Activated naive CD8-positive, alpha-beta T cell treated with anti-CD3 and anti-CD28 coated beads for 36 hours (primary cell): ENCODE data around the gene SSBP3. TPM values are rescaled to one million over a fixed set of nuclear protein-coding genes. Genes with fewer than 3 reads are reported as not detected.
"Not testable (repeated sequence)": the region's sequence is repeated elsewhere in the genome, so short reads cannot be mapped to it uniquely, and the experiment has no call there.

Experiments used
- DNase-seq: peaks from one replicate; pipeline ENCODE4 v3.0.0; 2021
- H3K27ac Mint-ChIP-seq: one replicate; pipeline ENCODE4 v1.8.0; 2022; ENCODE audit warnings: mild to moderate bottlenecking, moderate library complexity, mixed read lengths
- H3K27me3 Mint-ChIP-seq: one replicate; pipeline ENCODE4 v1.8.0; 2022; ENCODE audit warnings: mild to moderate bottlenecking, mixed read lengths
- H3K36me3 Mint-ChIP-seq: one replicate; pipeline ENCODE4 v1.8.0; 2021; ENCODE audit warnings: mild to moderate bottlenecking, mixed read lengths
- H3K4me1 Mint-ChIP-seq: one replicate; pipeline ENCODE4 v1.8.0; 2021; ENCODE audit warnings: mixed read lengths
- H3K4me3 Mint-ChIP-seq: one replicate; pipeline ENCODE4 v1.8.0; 2022; ENCODE audit warnings: mild to moderate bottlenecking, moderate library complexity, mixed read lengths
- H3K9me3 Mint-ChIP-seq: one replicate; pipeline ENCODE4 v1.8.0; 2022; ENCODE audit warnings: mixed read lengths
- total RNA-seq, 2 experiments: library from RNA; stranded (reverse); gene quantifications; one replicate each; pipeline ENCODE4 v1.2.3, GENCODE V29; 2021

The SSBP3 gene
- total RNA-seq, 2 experiments from 2014 or later = 62.8 to 65.4 TPM

DNA sequence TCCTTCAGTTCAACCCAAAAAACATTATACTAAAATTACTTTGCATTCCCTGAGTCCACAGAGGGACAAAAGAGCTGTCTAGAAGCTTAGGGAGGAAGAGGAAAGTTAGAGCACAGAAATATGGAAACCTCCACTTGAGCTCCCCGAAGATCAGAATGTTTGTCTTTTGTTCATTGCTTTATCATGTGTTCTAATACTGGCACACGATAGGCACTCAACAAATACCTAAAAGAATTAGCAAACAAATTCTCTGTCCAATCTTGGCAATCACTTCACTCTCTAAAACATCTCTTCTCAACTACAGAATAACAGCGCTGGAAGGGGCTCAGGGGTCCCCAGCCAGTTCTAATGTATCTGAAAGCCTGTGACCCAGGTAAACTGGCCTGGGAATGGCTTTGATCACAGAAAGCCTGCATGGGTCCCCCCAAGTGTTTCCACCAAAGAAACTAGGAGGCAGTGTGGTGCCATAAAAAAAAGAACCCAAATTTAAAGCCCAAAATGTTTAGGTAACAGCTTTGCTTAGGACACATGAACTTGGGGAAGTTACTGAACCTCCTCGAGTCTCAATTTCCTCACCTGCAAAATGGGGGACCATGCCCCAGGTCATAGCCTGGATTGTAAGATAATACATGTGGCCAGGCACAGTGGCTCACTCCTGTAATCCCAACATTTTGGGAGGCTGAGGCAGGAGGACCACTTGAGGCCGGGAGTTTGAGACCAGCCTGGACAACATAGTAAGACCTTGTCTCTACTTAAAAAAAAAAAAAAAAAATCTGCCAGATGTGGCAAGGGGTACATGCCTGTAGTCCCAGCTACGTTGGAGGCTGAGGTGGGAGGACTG, 45.8 kb downstream of the SSBP3 start:
- H3K27ac Mint-ChIP-seq = no peak overlapping the region
- H3K36me3 Mint-ChIP-seq = peaks cover 7% of the 10 kb centered on the region
- H3K9me3 Mint-ChIP-seq = no peaks in the 10 kb centered on the region
- H3K4me3 Mint-ChIP-seq = no peak overlapping the region
- DNase-seq = no peak
- peaks cover 85% of the 10 kb centered on the region for H3K4me1 Mint-ChIP-seq
- H3K27me3 Mint-ChIP-seq = no peaks in the 10 kb centered on the region

DNA sequence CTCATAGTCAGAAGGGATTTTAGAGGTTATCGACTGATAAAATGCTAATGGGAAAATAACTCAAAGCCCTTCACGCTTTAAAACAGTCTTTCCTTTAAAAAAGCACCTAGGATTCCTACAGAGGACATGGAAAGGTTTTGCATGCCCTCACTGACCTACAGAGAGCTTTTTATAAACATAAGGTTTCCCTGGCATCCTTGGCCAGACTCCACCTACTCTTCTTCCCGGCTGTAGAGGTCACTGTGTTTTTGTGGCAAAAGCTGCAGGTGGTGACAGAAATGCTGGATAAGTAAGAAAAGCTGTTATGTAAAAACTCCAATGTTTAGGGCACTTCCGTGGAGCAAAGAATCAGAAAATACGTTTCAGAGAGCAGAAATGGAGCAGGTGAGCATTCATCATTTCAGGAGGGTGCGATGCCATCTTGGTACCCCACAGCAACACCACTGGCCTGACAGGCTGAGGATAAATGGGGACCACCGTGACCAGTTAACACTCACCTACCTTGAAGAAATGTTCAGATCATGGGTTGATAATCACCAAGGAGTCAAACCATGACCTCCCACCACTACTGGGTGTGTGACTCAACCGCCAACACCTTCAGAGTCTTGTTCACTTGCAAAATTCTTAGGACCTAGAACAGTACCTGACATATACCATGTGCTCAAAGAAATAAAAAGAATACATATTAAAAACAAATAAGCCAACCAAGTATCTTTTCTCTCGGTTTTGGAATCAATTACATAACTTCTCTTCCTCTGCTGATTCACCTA, 46.6 kb downstream of the SSBP3 start:
- no peaks in the 10 kb centered on the region for H3K27me3 Mint-ChIP-seq
- H3K9me3 Mint-ChIP-seq = no peaks in the 10 kb centered on the region
- peak overlapping the region; percentile 47 for H3K27ac Mint-ChIP-seq
- H3K4me1 Mint-ChIP-seq = peaks cover 88% of the 10 kb centered on the region
- no peak overlapping the region for H3K4me3 Mint-ChIP-seq
- DNase-seq = no peak
- H3K36me3 Mint-ChIP-seq = peaks cover 7% of the 10 kb centered on the region

DNA sequence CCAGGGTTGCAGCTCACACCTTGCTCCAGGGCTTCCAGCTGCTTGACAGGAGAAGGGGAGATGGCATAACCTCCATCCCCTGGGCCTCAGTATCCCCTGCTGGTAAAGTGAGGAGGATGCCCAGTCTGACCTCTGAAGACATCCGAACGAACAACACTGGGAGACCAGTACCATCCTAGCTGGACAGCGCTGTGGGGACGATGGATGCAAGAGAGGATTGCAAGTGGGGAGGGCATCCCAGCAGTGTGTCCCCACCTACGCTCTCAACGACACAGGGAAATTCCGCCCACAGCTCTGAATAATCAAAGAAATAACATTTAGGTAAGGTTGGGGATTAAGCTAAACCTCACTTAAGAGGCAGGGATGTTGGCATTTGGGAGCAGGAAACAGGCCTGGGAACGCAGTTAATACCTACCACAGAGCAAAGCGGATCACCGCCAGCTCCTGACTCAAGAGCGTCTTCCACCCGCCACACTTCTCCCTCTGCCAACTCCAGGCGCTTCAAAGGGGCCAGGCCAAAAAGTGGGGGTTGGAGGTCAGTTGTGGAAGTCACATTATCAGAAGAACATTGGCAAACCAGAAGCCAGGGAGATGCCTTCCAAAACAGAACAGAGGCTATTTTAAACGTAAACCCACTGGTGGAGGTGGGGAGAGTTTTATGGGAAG, 47.6 kb downstream of the SSBP3 start:
- peaks cover 87% of the 10 kb centered on the region for H3K4me1 Mint-ChIP-seq
- peak overlapping the region; percentile 43 for H3K27ac Mint-ChIP-seq
- no peaks in the 10 kb centered on the region for H3K9me3 Mint-ChIP-seq
- peaks cover 7% of the 10 kb centered on the region for H3K36me3 Mint-ChIP-seq
- DNase-seq = no peak
- H3K4me3 Mint-ChIP-seq = no peak overlapping the region
- H3K27me3 Mint-ChIP-seq = no peaks in the 10 kb centered on the region

DNA sequence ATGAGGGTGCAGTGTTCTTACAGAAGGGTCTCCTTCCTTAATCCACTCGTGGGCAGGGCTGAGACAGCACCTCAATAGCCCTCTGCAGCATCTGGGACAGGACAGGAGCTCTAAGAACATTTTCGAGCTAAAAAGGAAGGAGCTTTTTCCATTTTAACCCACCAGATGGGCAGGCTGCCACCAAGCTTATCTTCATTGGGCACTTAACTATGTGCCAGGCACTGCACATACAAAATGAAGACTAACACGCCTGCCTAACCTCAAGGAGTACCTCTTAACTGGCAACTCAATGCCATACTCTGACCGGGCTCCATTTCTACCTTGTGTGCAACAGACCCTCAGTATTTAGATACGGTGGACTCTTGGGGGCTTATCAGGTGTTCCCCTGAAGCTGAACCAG, 48.2 kb downstream of the SSBP3 start:
- H3K27ac Mint-ChIP-seq = peak overlapping the region; percentile 19
- peaks cover 7% of the 10 kb centered on the region for H3K36me3 Mint-ChIP-seq
- peaks cover 84% of the 10 kb centered on the region for H3K4me1 Mint-ChIP-seq
- H3K9me3 Mint-ChIP-seq = no peaks in the 10 kb centered on the region
- H3K27me3 Mint-ChIP-seq = no peaks in the 10 kb centered on the region
- H3K4me3 Mint-ChIP-seq = no peak overlapping the region
- DNase-seq = no peak

DNA sequence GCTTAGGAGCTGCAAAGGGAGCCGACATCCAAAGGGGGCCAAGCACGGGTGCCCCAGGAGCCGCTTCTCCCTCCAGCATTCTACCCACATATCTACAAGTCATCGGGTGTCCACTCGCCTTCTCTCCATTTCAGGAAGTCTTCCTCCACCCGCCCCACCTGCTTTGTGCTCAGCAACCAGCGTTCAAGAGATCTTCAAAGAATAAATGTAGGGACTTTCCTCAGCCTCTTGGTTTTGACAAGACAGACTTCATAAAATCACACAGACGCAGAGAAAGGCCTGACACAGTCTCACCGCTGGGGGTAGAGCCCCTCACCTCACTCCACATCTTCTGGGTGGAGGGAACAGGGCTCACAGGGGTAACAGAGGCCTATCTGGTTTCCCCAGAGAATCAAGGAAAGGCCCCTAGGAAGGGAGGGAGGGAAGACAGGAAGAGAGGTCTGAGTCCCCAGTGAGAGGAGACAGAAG, 49.5 kb downstream of the SSBP3 start:
- Mint-ChIP-seq H3K4me1 (peaks cover 82% of the 10 kb centered on the region), H3K27ac (peak overlapping the region; percentile 89), H3K4me3 (peak overlapping the region; percentile 82), H3K27me3 (no peaks in the 10 kb centered on the region), H3K9me3 (no peaks in the 10 kb centered on the region), H3K36me3 (peaks cover 9% of the 10 kb centered on the region)
- DNase-seq = peak; percentile 39

DNA sequence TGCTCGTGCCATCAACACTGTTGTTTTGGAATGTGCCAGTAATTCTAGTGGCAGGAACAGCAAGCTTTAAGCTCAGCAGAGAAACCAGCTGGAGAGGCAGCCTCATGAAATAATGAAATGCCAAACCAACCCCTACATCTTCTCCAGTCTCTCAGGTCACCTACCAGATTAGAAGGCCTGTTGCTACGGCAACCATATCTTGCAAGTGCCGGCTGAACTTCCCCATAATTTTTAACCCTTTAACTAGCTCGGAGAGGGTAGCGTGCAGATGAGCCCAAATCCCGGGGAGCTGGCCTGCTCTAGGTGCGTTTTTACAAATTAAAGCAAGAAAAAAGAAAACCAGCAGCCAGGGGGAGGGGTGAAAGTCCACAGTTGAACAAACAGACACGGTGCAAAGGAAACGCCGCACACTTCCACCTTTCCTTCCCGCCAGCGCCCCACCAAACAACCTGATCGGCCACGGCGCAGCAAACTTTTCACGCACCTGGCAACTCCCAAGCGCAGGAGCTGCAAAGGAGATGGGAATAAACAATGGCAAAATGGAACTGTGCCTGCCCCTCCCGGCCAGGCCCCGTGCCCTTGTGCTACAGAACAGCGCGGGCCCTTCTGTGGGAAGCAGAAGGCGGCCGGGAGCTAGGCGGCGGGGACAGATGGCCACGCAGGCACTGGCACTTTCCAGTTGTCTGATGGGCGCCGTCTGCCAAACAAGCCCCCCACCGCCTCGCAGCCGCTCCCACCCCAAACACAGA, 50.1 kb downstream of the SSBP3 start:
- Mint-ChIP-seq H3K4me3 (peak overlapping the region; percentile 82), H3K9me3 (no peaks in the 10 kb centered on the region), H3K4me1 (peaks cover 82% of the 10 kb centered on the region), H3K27ac (peak overlapping the region; percentile 89), H3K27me3 (no peaks in the 10 kb centered on the region), H3K36me3 (peaks cover 9% of the 10 kb centered on the region)
- DNase-seq = no peak

DNA sequence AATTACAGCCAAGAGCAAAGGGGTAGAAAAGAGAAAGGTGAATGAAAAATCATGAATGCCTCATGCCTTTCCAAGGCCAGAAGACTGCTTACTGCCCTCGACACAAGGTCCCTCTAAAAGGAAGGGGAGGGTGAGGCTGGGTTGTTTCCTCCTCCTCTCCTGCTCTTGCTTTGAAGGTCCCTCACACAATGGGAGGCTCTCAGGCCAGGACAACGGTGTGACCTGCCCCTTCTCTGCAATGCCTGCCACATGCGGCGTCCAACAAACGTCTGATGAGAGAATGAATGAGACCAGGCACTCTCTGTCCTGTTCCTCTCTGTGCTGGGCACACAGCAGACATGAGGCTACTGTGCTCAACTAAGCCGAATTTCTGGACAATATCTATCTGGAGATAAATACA, 51.3 kb downstream of the SSBP3 start:
- Mint-ChIP-seq H3K36me3 (peaks cover 9% of the 10 kb centered on the region), H3K4me1 (peaks cover 86% of the 10 kb centered on the region), H3K27ac (no peak overlapping the region), H3K4me3 (no peak overlapping the region), H3K9me3 (no peaks in the 10 kb centered on the region), H3K27me3 (no peaks in the 10 kb centered on the region)
- DNase-seq = no peak

DNA sequence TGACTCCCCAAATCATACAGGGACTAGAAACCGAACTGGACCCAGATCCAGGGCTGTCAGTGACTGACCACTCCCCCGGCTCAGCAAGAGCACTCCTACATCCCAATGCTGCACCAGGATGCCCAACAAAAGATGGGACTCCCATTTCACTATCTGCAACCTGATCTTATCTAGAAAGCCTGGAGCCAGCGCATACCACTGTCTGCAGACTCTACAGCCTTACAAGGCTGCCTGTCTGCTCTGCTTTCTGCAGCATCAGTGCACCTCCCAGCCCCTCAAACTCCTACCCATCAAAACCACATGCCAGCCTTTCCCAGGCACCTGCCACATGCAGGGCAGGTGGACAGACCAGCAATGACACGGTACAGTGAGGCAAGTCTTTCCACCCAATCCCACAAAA, 52.2 kb downstream of the SSBP3 start:
- Mint-ChIP-seq H3K4me1 (peaks cover 89% of the 10 kb centered on the region), H3K9me3 (no peaks in the 10 kb centered on the region), H3K27me3 (no peaks in the 10 kb centered on the region), H3K36me3 (peaks cover 6% of the 10 kb centered on the region), H3K4me3 (no peak overlapping the region), H3K27ac (no peak overlapping the region)
- DNase-seq = no peak

DNA sequence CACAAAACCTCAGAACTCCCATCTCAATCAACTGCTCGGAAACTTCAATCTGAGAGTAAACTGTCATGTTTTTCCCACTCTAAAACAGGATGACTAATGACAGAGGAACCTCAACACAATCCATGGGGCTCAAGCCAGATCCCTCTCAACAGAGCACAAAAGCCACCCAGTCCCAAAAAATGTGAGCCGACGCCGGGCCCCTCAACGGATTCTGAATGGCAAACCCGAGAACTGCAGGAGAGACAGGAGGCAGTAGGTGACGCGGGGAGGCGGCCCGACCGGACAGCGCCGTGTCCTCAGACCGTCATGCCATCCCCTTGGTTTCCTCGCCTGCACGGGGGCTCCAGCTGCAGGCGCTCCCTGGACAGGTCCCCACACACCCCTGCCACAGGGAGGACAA, 53.4 kb downstream of the SSBP3 start:
- Mint-ChIP-seq H3K9me3 (no peaks in the 10 kb centered on the region), H3K4me3 (no peak overlapping the region), H3K27me3 (no peaks in the 10 kb centered on the region), H3K27ac (peak overlapping the region; percentile 58), H3K36me3 (peaks cover 2% of the 10 kb centered on the region), H3K4me1 (peaks cover 87% of the 10 kb centered on the region)
- no peak for DNase-seq

DNA sequence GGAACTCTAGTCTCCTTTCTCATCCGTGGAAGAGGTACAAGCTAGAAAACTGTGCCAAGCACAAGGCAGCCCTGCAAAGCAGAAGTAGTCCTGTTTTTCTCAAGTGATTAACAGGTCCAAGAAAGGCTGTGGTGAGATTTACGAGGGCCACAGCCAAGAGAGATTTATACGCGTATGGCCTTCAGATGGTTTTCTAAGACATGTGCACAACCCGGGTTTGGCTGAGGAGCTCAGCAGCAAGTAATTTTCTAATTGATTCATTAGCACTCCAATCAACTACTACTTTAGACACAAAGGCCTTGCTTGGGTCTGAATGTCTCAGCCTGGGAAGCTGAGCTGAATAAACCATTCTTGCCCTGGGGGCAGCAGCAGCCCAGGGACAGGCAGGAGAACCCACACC, 55.8 kb downstream of the SSBP3 start:
- no peaks in the 10 kb centered on the region for H3K27me3 Mint-ChIP-seq
- no peaks in the 10 kb centered on the region for H3K9me3 Mint-ChIP-seq
- H3K27ac Mint-ChIP-seq = no peak overlapping the region
- H3K4me3 Mint-ChIP-seq = no peak overlapping the region
- H3K36me3 Mint-ChIP-seq = peaks cover 2% of the 10 kb centered on the region
- peaks cover 72% of the 10 kb centered on the region for H3K4me1 Mint-ChIP-seq
- DNase-seq = no peak

DNA sequence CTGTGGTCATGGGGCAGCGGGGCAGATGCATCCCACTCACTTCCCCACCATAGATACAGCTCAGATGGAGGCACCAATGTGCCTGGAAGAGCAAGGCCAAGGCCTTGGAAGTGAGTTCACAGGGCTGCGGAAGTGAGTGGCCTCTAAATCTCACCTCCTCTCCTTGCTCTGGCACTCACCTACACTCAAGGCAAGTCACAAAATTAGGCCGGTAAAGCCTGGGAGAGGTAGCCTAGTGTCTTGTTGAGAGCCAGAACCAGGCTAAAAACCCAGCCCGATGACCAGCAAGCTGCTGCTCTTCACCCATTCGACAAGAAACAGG, 57.5 kb downstream of the SSBP3 start:
- Mint-ChIP-seq H3K27ac (no peak overlapping the region), H3K27me3 (no peaks in the 10 kb centered on the region), H3K36me3 (peaks cover 5% of the 10 kb centered on the region), H3K9me3 (no peaks in the 10 kb centered on the region), H3K4me3 (no peak overlapping the region), H3K4me1 (peaks cover 58% of the 10 kb centered on the region)
- DNase-seq = no peak

DNA sequence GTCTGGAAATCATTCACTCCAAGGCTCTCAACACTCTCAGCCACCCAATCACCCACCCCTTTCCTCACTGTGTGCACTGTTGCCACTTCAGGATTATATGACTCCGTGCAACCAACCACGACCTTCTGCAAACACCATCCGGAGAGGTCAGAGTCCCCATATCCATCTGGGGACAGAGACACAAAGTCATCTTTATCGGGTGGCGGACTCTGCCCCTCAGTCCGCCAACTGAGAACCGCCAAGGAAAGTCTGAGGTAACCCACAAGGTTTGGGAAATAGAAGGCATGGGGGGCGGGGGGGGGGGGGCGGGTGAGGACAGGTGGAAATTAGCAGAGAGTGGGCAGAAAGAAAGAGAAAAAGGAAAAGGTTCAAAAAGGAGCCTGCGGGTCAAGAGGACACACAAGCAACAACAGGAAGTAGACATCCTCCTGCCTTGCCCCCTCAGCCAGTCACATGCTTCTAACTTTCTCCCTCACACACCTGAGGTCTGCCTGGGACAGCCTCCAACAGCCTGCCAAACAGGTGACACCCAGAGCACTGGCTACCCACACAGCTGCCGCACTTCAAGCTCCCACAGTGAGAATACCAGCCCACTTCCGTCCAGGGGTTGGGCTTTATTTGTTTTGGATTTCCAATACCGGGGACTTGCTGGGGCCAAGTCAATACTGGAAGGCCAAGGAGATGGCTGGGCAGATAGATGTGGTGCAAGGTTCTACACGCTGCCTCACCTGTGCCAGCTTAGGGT, 58.1 kb downstream of the SSBP3 start:
- Mint-ChIP-seq H3K27ac (peak overlapping the region; percentile 57), H3K4me1 (peaks cover 54% of the 10 kb centered on the region), H3K9me3 (no peaks in the 10 kb centered on the region), H3K36me3 (peaks cover 5% of the 10 kb centered on the region), H3K4me3 (no peak overlapping the region), H3K27me3 (no peaks in the 10 kb centered on the region)
- no peak for DNase-seq

DNA sequence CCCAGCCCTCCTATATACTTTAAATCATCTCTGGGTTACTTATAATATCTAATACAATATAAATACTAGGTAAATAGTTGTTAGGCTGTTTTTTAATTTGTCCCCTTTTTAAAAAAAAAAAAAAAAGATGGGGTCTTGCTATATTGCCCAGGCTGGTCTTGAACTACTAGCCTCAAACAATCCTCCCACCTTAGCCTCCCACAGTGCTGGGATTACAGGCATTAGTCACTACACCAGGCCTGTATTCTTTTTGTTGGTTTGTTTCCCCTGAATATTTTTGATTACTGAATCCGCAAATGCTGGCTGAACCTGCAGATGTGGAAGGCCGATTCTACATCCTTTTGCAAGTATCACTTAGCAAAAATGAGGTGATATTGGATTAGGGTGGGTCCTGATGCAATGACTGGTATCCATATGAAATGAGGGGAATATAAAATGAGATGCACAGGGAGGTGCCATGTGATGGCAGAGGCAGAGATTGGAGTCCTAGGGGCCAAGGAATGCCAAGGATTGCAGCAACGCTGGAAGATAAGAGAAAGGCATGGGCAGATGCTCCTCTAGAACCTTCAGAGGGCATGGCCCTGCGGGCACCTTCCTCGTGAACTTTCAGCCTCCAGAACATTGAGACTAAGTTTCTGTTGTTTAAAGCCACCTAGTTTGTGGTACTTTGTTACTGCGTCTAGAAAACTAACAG, 58.8 kb downstream of the SSBP3 start:
- Mint-ChIP-seq H3K4me3 (no peak overlapping the region), H3K4me1 (peaks cover 50% of the 10 kb centered on the region), H3K27ac (no peak overlapping the region), H3K9me3 (no peaks in the 10 kb centered on the region), H3K27me3 (no peaks in the 10 kb centered on the region), H3K36me3 (peaks cover 4% of the 10 kb centered on the region)
- DNase-seq = no peak

DNA sequence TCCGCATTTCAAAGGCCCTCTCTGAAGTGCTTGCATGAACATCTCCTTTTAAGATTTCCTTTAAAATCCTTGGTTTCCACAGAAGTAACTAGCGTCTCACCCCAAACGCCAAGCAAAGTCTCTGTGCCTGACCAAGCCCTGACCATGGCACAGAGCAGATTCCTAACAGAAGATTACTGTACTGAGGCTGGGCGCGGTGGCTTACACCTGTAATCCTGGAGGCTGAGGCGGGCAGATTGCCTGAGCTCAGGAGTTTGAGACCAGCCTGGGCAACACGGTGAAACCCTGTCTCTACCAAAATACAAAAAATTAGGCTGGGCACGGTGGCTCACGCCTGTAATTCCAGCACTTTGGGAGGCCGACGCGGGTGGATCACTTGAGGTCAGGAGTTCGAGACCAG, 60.6 kb downstream of the SSBP3 start:
- H3K9me3 Mint-ChIP-seq, H3K27me3 Mint-ChIP-seq, DNase-seq: not testable (repeated sequence)

More for the DNA sequence above, 60.6 kb downstream of the SSBP3 start:
- not testable (repeated sequence) for H3K27ac Mint-ChIP-seq, H3K4me3 Mint-ChIP-seq, H3K36me3 Mint-ChIP-seq
- H3K4me1 Mint-ChIP-seq = peaks cover 33% of the 10 kb centered on the region
